GM12874 (cell line): ENCODE results near the gene GFM1.

Experiments used
- TF ChIP-seq, protein P1 (sequence below): IDR thresholded peaks from 2 replicates; pipeline ENCODE4 v1.5.1; 2011; ENCODE audit warnings: low read depth, mild to moderate bottlenecking, control low read depth, low read length, moderate library complexity; ENCODE audit not compliant: insufficient read depth

Gene GFM1

DNA sequence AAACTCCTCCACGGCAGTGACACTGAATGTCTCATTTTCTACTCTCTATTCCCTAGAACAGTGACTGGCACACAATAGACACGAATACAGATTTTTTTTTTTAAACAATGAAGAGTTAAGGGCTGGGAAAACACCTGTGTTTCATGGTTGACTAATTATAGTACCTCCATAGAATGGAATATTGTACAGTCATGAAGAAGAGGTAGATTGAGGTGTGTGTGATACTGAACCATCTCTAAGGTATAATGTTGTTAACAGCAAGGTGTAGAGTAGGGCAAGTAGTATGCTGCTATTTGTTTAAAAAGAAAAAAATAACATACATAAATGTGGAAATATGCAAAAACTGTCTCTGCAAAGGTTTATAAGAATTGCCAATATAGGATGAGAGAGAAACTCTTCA, 93.1 kb downstream of the GFM1 start:
- TF ChIP-seq, protein P1, sequence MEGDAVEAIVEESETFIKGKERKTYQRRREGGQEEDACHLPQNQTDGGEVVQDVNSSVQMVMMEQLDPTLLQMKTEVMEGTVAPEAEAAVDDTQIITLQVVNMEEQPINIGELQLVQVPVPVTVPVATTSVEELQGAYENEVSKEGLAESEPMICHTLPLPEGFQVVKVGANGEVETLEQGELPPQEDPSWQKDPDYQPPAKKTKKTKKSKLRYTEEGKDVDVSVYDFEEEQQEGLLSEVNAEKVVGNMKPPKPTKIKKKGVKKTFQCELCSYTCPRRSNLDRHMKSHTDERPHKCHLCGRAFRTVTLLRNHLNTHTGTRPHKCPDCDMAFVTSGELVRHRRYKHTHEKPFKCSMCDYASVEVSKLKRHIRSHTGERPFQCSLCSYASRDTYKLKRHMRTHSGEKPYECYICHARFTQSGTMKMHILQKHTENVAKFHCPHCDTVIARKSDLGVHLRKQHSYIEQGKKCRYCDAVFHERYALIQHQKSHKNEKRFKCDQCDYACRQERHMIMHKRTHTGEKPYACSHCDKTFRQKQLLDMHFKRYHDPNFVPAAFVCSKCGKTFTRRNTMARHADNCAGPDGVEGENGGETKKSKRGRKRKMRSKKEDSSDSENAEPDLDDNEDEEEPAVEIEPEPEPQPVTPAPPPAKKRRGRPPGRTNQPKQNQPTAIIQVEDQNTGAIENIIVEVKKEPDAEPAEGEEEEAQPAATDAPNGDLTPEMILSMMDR: no peak

GRCh38 chr3:158737976-158738615, 93.8 kb downstream of the GFM1 start:
- TF ChIP-seq, protein P1: no peak

DNA sequence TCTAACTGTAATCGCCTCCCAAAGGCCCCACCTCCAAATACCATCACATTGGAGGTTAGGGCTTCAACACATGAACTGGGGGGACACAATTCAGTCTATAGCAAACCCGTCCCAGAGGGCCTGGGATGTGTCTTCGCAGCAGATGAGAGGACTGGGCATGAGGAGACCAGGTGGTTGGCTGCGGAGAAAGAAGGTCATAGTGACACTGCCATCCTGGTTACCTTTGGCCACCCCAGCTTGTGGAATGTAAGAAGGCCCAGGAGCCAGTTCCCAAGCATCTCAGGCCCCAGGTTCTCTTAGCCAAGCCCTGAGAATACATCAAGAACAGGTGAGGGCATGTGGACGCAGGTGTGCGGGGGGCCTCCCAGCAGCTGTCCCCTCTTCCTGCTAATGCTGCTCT, 94.3 kb downstream of the GFM1 start:
- TF ChIP-seq, protein P1: no peak

DNA sequence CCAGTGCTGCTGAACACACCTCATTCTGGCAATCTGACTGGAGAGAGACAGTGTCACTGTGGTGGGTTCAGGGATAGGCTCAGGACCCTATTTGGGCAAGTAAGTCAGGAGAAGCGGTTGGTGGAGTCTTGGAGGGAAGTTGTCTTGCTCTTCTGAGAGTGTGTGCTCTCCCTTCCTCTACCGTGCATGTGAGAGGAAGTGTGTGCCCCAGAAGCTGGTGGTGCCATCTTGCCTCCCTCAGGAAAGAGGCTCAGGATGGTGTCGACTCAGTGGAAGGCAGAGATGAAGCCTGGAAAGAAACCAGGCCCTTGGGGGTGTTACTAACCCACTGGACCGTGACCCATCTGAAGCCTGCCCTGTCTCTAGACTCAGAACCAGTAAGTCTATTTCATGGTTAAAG, 94.8 kb downstream of the GFM1 start:
- TF ChIP-seq, protein P1: no peak

GRCh38 chr3:158739661-158740060, 95.3 kb downstream of the GFM1 start:
- TF ChIP-seq, protein P1: no peak
